Epithelial cell of esophagus (primary cell): ENCODE measurements around the gene BICD2.

Experiments
- DNase-seq: peaks from one replicate; pipeline ENCODE4 v3.0.0; 2010; ENCODE audit warnings: low read depth
- H3K4me3 ChIP-seq: 2 replicates; pipeline ENCODE4 v1.5.1; 2011; ENCODE audit warnings: mild to moderate bottlenecking, low read length, control low read depth
- CTCF ChIP-seq: IDR thresholded peaks from 2 replicates; pipeline ENCODE4 v1.5.1; 2011; ENCODE audit warnings: low read depth, mild to moderate bottlenecking, low read length, control low read depth, inconsistent platforms; ENCODE audit not compliant: insufficient read depth; ENCODE audit errors: missing control alignments

BICD2 gene

DNA sequence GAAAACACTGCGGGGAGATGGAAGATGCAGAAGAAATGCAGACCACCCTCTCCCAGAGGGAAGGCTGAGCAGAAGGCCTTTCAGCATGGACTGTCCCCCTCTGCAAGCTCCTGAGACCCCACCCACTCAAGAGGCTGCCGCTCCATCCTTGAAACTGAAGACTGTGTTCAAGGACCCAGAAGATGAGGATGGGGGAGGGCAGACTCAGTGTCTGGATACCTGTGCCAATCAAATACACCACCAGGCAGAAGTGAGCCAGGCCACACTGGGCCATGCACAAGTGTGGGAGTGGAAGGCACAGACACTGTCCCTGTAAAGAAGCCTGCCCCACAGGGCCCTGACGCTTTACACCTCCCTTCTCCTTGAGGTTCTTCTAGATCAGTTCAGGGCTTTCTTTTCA is 54.7 kb downstream of the BICD2 start:
- no peak overlapping the region for H3K4me3 ChIP-seq
- no peak for TF ChIP-seq CTCF
- no peak for DNase-seq

DNA sequence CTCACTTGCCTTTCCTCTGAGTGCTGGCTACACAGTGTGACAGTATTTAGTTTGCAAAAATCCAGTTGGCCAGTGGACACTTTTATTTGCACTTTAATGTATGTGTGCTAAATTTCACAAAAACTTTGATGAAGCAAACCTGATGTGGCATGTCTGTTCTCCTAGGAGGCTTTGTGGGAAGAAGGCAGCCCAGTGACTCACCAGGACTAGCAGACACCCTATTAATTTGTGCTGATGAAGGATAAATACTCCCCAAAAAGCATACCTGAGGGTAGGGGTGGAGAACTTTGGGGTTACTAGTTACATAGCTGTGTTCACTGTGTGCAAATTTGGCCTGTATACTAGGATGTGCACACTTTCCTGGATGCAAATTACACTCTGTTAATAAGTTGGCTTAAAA is 55.4 kb downstream of the BICD2 start:
- DNase-seq = peak; percentile 70
- TF ChIP-seq CTCF = no peak
- H3K4me3 ChIP-seq = no peak overlapping the region

DNA sequence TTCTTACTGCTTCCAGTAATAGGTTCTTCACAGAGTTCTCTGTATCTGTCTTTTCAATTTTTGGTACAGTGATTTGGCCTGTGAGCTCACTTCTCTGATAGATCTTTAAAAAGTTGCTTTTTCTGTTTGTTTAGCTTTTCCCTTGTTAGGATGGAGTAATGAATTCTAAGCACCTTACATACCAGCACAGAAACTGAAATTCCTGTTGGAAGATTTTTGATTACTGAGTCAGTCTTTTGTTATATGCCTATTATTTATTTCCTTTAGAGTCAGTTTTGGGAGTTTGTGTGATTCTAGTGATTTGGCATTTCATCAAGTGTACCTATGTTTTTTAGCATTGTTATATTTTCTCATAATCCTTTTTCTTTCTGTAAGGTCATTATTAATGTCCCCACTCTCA is 57.1 kb downstream of the BICD2 start:
- H3K4me3 ChIP-seq = no peak overlapping the region
- peak; percentile 29 for DNase-seq
- TF ChIP-seq CTCF = no peak

DNA sequence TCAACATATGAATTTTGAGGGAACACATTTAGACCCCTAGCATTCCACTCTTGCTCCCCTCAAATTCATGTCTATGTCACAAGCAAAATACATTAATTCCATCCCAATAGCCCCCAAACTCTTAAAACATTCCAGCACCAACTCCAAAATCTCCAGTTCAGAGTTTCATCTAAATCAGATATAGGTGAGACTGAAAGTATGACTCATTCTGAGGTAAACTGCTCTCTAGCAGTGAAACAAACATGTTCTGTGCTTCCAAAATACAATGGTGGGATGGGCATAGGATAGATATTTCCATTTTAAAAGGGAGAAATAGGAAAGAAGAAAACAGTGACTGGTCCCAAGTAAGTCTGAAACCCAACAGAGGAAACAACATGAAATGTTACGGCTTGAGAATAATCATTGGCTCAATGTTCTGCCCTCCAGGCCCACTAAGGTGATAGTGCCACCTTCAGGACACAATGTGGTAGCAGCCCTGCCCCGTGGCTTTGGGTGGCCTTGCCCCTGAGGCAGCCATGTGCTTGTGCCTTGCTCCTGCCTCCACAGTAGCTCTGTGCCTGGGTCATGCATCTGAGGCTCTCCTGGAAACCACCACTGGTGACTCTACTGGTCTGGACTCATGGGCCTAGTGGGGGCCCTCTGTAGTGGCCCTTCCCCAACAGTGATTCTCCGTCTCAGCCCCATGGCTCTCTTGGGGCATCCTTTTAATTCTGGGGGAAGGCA is 58.3 kb downstream of the BICD2 start:
- peak; percentile 72 for TF ChIP-seq CTCF
- H3K4me3 ChIP-seq = no peak overlapping the region
- DNase-seq = peak; percentile 76

- DNase-seq = no peak
- no peak for TF ChIP-seq CTCF
- H3K4me3 ChIP-seq = no peak overlapping the region
Observed at GRCh38 chr9:92704528-92704927, 60.1 kb downstream of the BICD2 start.

DNA sequence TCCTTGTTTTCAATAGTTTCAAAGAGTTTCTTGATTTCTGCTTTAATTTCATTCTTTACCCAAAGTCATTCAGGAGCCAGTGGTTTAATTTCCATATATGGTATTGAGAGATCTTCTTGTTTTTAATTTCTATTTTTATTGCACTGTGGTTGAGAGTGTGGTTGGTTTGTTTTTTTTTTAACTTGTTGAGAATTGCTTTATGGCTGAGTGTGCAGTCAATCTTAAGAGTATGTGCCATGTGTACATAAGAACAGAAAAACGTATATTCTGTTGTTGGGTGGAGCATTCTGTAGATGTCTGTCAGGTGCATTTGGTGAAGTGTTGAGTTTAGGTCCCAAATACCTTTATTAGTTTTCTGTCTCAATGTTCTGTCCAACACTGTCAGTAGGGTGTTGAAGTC is 68.0 kb downstream of the BICD2 start:
- DNase-seq = no peak
- no peak overlapping the region for H3K4me3 ChIP-seq
- TF ChIP-seq CTCF = no peak

GRCh38 chr9:92686954-92687353 is 77.7 kb downstream of the BICD2 start:
- no peak overlapping the region for H3K4me3 ChIP-seq
- DNase-seq = peak; percentile 21
- no peak for TF ChIP-seq CTCF
